Activated CD8-positive, alpha-beta memory T cell treated with anti-CD3 and anti-CD28 coated beads, Interleukin-2, amount 50 U/mL, for 24 hours (primary cell): ENCODE data around the gene PCDHGB4.
"Not testable (repeated sequence)": the region's sequence is repeated elsewhere in the genome, so short reads cannot be mapped to it uniquely, and the experiment has no call there.

Experiments used
- DNase-seq: peaks from one replicate; pipeline ENCODE4 v3.0.0-alpha.2; 2020; ENCODE audit errors: extremely low read depth

PCDHGB4 gene

DNA sequence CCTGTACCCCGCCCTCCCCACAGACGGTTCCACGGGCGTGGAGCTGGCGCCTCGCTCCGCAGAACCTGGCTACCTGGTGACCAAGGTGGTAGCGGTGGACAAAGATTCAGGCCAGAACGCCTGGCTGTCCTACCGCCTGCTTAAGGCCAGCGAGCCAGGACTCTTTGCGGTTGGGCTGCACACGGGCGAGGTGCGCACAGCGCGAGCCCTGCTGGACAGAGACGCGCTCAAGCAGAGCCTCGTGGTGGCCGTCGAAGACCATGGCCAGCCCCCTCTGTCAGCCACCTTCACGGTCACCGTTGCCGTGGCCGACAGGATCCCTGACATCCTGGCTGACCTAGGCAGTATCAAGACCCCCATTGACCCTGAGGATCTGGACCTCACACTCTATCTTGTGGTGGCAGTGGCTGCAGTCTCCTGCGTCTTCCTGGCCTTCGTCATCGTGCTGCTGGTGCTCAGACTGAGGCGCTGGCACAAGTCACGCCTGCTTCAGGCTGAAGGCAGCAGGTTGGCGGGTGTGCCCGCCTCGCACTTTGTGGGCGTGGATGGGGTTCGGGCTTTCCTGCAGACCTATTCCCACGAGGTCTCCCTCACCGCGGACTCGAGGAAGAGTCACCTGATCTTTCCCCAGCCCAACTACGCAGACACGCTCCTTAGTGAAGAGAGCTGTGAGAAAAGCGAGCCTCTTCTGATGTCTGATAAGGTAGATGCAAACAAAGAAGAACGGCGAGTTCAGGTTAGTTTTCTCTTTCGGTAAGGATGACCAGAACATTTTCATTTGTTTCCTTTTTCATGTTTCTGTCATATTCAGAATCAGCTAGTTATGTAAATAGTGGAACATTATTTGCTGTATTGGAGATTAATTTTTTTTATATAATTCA lies 21.2 kb upstream of the PCDHGB4 start:
- DNase-seq: no peak

DNA sequence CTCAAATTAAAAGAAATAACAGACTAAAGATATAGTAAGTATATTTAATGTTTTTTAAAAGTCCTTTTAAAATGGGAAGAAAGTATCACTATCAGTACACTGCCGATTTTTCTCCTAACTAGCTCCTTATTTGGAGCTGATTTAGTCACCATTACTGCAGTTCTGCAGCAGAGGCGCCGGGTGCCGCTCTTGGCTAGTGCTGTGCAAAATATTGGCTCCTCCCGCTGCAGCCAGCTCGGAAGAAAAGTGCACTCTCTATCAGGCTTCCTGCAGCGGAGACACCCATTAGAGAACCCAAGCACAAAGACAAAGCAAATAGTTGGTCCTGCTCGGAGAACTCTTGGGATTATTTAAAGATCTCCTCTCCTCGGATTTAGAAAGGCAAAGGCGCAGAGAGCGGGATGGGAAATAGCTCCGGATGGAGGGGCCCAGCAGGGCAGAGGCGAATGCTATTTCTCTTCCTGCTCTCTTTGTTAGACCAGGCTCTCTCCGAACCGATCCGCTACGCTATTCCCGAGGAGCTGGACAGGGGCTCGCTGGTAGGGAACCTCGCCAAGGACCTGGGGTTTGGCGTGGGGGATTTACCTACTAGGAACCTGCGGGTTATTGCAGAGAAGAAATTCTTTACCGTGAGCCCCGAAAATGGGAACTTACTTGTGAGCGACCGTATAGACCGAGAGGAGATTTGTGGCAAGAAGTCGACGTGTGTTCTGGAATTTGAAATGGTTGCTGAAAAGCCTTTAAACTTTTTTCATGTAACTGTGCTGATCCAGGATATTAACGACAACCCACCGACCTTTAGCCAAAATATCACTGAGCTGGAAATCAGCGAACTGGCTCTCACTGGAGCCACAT lies 17.3 kb upstream of the PCDHGB4 start, which contains the start of gene PCDHGB3:
TSS of gene PCDHGB3 (plus strand) at position 249 of the 855 bp plus-strand sequence. CDS start at position 402, 153 bp downstream.
- DNase-seq: no peak

DNA sequence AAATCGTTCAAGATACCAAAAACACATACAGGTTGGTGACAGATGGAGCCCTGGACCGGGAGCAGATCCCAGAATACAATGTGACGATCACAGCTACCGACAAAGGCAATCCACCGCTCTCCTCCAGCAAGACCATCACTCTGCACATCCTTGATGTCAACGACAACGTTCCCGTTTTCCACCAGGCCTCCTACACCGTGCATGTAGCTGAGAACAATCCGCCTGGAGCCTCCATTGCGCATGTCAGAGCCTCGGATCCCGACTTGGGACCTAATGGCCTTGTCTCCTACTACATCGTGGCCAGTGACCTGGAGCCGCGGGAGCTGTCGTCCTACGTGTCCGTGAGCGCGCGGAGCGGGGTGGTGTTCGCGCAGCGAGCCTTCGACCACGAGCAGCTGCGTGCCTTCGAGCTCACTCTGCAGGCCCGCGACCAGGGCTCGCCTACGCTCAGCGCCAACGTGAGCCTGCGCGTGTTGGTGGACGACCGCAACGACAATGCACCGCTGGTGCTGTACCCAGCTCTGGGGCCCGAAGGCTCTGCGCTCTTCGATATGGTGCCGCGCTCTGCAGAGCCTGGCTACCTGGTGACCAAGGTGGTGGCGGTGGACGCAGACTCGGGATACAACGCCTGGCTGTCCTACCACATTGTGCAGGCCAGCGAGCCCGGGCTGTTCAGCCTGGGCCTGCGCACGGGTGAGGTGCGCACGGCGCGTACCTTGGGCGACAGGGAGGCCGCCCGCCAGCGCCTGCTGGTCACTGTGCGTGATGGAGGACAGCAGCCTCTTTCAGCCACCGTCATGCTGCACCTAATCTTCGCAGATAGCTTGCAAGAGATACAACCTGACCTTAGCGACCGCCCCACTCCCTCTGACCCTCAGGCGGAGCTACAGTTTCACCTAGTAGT lies 15.7 kb upstream of the PCDHGB4 start:
- DNase-seq: no peak

DNA sequence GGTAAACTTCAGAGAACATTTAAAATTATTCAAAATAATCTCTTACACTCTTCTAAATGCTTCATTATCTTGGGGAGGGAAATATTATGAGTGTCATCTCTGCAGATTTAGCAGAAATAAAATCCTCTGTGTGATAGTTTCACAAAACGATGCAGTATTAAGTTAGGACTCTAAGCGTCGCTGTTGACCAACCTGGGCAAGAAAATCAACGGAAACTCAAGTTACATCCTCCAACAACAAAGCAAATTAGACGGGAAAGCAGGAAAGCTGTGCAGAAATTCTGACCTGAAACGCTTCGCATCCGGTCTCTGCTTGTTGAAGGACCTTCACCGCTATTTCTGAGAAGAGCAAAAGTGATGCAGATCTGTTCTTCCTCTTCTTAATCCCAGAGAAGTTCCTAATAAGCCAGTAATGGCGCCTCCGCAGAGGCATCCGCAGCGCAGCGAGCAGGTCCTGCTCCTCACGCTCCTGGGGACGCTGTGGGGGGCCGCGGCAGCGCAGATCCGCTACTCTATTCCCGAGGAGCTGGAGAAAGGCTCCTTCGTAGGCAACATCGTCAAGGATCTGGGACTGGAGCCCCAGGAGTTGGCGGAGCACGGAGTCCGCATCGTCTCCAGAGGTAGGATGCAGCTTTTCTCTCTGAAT lies 13.7 kb upstream of the PCDHGB4 start, which contains the start of gene PCDHGA6:
TSS of gene PCDHGA6 (plus strand) at position 219 of the 645 bp plus-strand sequence. CDS start at position 412, 193 bp downstream.
- DNase-seq: no peak

DNA sequence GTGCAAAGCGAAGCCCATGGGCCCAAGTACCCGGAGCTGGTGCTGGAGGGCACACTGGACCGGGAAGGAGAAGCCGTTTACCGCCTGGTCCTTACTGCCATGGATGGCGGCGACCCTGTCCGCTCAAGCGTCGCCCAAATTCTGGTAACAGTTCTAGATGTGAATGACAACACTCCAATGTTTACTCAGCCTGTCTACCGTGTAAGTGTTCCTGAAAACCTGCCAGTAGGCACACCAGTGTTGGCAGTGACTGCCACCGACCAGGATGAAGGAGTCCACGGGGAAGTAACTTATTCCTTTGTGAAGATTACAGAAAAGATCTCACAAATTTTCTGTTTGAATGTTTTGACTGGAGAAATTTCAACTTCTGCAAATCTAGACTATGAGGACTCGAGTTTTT lies 12.9 kb upstream of the PCDHGB4 start:
- DNase-seq: no peak

DNA sequence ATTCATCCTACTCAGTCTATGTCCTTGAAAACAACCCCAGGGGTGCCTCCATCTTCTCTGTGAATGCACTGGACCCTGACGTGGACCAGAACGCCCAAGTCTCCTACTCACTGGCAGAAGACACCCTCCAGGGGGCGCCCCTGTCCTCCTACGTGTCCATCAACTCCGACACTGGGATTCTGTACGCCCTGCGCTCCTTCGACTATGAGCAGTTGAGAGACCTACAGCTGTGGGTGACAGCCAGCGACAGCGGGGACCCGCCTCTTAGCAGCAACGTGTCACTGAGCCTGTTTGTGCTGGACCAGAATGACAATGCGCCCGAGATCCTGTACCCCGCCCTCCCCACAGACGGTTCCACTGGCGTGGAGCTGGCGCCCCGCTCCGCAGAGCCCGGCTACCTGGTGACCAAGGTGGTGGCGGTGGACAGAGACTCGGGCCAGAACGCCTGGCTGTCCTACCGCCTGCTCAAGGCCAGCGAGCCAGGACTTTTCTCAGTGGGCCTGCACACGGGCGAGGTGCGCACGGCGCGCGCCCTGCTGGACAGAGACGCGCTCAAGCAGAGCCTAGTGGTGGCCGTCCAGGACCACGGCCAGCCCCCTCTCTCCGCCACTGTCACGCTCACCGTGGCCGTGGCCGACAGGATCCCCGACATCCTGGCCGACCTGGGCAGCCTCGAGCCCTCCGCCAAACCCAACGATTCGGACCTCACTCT lies 11.9 kb upstream of the PCDHGB4 start:
- not testable (repeated sequence) for DNase-seq

DNA sequence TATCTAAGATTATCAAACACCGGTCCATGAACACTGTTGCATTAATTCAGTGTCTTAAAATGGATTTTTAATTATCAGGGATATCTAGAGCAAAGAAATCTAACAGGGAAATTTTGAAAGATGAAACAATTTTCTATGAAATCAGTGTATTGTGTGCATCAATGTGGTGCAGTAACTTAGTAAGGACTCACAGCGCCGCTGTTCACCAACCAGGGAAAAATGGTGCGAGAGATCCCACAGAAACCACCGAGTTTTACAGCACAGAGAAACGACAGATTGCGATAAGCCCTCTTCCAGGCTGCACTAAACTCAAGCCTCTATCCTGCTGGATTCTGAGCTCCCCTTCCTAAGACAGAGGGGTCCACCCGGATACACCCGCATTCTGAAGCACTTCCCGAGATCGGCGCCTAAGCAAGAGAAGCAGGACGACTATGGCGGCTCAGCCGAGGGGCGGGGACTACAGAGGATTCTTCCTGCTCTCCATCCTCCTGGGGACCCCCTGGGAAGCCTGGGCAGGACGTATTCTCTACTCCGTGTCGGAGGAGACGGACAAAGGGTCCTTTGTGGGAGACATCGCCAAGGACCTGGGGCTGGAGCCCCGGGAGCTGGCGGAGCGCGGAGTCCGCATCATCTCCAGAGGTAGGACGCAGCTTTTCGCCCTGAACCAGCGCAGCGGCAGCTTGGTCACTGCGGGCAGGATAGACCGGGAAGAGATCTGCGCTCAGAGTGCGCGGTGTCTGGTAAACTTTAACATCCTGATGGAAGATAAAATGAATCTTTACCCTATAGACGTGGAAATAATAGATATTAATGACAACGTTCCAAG lies 4.8 kb upstream of the PCDHGB4 start, which contains the start of gene PCDHGA7:
TSS of gene PCDHGA7 (plus strand) at position 274 of the 826 bp plus-strand sequence. CDS start at position 432, 158 bp downstream.
- no peak for DNase-seq

DNA sequence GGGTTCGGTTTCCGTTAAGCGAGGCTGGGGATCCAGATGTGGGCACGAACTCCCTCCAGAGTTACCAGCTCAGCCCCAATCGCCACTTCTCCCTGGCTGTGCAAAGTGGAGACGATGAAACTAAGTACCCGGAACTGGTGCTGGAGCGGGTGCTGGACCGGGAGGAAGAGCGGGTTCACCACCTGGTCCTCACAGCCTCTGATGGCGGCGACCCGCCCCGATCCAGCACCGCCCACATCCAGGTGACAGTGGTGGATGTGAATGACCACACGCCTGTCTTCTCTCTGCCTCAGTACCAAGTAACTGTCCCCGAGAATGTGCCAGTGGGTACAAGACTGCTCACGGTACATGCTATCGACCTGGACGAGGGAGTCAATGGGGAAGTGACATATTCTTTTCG lies 4.2 kb upstream of the PCDHGB4 start:
- DNase-seq: no peak

DNA sequence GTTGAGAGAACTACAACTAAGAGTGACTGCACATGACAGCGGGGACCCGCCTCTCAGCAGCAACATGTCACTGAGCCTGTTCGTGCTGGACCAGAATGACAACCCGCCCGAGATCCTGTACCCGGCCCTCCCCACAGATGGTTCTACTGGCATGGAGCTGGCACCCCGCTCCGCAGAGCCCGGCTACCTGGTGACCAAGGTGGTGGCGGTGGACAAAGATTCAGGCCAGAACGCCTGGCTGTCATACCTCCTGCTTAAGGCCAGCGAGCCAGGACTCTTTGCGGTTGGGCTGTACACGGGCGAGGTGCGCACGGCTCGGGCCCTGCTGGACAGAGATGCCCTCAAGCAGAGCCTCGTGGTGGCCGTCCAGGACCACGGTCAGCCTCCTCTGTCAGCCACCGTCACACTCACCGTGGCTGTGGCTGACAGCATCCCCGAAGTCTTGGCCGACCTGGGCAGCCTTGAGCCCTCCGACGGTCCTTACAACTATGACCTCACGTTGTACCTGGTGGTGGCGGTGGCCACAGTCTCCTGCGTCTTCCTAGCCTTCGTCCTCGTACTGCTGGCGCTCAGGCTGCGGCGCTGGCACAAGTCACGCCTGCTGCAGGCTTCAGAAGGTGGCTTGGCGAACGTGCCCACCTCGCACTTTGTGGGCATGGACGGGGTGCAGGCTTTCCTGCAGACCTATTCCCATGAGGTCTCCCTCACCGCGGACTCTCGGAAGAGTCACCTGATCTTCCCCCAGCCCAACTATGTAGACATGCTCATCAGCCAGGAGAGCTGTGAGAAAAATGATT lies 2.8 kb upstream of the PCDHGB4 start:
- no peak for DNase-seq

DNA sequence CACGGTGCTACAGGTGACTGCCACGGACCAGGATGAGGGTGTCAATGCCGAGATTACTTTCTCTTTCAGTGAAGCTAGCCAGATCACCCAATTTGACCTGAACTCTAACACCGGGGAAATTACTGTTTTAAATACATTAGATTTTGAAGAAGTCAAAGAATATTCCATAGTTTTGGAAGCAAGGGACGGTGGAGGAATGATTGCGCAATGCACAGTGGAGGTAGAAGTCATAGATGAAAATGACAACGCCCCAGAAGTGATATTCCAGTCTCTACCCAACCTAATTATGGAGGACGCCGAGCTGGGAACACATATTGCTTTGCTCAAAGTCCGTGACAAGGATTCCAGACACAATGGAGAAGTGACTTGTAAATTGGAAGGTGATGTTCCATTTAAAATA lies 1.2 kb downstream of the PCDHGB4 start:
- DNase-seq: no peak

DNA sequence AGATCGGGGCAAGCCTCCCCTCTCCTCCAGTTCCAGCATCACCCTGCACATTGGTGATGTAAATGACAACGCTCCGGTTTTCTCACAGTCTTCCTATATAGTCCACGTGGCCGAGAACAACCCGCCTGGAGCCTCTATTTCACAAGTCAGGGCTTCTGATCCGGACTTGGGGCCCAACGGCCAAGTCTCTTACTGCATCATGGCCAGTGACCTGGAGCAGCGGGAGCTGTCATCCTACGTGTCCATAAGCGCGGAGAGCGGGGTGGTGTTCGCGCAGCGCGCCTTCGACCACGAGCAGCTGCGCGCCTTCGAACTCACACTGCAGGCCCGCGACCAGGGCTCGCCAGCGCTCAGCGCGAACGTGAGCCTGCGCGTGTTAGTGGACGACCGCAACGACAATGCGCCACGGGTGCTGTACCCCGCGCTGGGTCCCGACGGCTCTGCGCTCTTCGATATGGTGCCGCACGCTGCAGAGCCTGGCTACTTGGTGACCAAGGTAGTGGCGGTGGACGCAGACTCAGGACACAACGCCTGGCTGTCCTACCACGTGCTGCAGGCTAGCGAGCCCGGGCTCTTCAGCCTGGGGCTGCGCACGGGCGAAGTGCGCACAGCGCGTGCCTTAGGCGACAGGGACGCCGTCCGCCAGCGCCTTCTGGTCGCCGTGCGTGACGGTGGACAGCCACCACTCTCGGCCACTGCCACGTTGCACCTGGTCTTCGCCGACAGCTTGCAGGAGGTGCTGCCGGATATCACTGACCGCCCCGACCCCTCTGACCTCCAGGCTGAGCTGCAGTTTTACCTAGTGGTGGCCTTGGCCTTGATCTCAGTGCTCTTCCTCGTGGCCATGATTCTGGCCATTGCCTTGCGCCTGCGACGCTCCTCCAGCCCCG lies 1.9 kb downstream of the PCDHGB4 start:
- DNase-seq: no peak

DNA sequence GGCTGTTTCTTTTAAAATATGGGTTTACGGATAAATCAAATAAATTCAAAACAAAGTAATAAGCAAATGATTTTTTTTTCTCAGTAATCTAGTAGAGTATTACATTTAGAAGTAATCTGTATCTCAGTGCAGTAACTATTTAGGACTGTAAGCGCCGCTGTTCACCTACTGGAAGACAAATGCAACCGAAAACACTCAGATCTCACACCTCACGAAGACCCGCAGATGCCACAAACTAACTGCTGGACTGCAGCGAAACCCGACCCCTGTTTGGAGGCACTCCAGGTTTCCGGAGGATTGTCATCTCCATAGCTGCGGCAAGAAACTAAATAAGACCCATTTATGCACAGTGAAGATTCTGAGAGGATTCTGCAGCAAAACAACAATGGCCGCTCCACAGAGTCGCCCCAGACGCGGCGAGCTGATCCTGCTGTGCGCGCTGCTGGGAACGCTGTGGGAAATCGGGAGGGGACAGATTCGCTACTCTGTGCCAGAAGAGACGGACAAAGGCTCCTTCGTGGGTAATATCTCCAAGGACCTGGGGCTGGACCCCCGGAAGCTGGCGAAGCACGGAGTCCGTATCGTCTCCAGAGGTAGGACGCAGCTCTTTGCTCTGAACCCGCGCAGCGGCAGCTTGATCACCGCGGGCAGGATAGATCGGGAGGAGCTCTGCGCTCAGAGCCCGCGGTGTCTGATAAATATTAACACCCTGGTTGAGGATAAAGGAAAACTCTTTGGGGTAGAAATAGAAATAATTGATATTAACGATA lies 5.1 kb downstream of the PCDHGB4 start, which contains the start of gene PCDHGA8:
TSS of gene PCDHGA8 (plus strand) at position 205 of the 770 bp plus-strand sequence. CDS start at position 386, 181 bp downstream.
- DNase-seq: no peak

DNA sequence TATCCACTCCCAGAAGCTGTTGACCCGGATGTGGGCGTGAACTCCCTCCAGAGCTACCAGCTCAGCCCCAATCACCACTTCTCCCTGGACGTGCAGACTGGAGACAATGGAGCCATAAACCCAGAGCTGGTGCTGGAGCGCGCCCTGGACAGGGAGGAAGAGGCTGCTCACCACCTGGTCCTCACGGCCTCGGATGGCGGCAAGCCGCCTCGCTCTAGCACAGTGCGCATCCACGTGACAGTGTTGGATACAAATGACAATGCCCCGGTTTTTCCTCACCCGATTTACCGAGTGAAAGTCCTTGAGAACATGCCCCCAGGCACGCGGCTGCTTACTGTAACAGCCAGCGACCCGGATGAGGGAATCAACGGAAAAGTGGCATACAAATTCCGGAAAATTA lies 5.8 kb downstream of the PCDHGB4 start:
- no peak for DNase-seq

DNA sequence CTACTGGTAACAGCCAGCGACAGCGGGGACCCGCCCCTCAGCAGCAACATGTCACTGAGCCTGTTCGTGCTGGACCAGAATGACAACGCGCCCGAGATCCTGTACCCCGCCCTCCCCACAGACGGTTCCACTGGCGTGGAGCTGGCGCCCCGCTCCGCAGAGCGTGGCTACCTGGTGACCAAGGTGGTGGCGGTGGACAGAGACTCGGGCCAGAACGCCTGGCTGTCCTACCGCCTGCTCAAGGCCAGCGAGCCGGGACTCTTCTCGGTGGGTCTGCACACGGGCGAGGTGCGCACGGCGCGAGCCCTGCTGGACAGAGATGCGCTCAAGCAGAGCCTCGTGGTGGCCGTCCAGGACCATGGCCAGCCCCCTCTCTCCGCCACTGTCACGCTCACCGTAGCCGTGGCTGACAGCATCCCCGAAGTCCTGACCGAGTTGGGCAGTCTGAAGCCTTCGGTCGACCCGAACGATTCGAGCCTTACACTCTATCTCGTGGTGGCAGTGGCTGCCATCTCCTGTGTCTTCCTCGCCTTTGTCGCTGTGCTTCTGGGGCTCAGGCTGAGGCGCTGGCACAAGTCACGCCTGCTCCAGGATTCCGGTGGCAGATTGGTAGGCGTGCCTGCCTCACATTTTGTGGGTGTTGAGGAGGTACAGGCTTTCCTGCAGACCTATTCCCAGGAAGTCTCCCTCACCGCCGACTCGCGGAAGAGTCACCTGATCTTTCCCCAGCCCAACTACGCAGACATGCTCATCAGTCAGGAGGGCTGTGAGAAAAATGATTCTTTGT lies 7.1 kb downstream of the PCDHGB4 start:
- not testable (repeated sequence) for DNase-seq

DNA sequence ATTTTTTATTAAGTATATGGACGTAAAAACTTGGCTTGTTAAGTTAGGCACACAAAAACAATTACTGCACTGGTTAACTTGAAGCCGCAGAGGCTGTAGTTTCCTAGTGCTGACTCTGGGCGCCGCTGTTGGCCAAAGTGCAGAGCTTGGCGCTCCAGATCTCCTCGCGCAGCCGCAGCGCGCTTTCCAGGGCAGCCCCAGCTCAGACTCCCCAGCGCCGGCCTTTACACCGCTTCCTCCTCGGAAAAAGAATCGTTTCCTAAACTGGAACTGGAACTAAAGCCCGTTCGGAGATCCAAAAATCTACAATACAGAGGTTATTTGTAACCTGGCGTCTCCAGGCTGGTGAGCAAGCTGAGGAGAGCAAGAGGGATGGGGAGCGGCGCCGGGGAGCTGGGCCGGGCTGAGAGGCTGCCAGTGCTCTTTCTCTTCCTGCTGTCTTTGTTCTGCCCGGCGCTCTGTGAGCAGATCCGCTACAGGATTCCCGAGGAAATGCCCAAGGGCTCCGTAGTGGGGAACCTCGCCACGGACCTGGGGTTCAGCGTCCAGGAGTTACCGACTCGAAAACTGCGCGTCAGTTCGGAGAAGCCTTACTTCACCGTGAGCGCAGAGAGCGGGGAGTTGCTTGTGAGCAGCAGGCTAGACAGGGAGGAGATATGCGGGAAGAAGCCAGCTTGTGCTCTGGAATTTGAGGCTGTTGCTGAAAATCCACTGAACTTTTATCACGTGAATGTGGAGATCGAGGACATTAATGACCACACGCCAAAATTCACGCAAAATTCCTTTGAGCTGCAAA lies 10.5 kb downstream of the PCDHGB4 start, which contains the start of gene PCDHGB5:
TSS of gene PCDHGB5 (plus strand) at position 192 of the 796 bp plus-strand sequence. CDS start at position 373, 181 bp downstream.
- not testable (repeated sequence) for DNase-seq
